GM06990 (cell line): Measurements from ENCODE around the gene NDUFV2.
A peak's percentile ranks its signal among the peaks of the same experiment; 100 is the strongest.
"Not testable (repeated sequence)": the region's sequence is repeated elsewhere in the genome, so short reads cannot be mapped to it uniquely, and the experiment has no call there.

Experiments used
- DNase-seq: peaks from one replicate; pipeline ENCODE4 v3.0.0-alpha.2; 2011; ENCODE audit not compliant: insufficient read length; ENCODE audit errors: extremely low read depth
- H3K27me3 ChIP-seq: replicated peaks from 2 replicates; pipeline ENCODE4 v1.6.0; 2011; ENCODE audit warnings: low read length; ENCODE audit not compliant: control insufficient read depth, insufficient read depth
- H3K36me3 ChIP-seq: 2 replicates; pipeline ENCODE4 v1.5.1; 2011; ENCODE audit warnings: low read length; ENCODE audit not compliant: control insufficient read depth, insufficient read depth
- H3K4me3 ChIP-seq: replicated peaks from 2 replicates; pipeline ENCODE4 v1.5.1; 2011; ENCODE audit warnings: low read depth, mild to moderate bottlenecking, control low read depth, low read length
- TF ChIP-seq, protein P1 (sequence below): IDR thresholded peaks from 2 replicates; pipeline ENCODE4 v1.5.1; 2011; ENCODE audit warnings: low read length, control low read depth, mild to moderate bottlenecking, inconsistent platforms; ENCODE audit not compliant: insufficient read depth, poor library complexity, severe bottlenecking

Gene NDUFV2

DNA sequence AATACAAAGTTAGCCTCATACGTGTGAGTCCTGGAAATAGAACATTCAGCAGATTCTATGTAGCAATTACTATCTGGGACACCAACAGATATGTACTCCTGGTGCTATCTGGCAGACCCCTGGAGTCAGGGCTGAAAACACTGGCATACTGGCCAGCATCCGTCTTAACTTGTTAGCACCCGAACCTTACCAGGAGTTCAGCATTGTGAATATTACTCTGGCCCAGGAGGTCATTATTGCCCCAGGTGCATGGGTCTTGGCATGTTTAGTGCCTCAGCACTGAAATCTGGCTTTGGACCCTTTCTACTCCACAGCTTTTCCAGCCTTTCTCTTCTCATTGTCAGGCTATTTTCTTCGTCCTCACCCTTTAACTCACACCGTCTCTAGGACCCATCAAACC, 11.9 kb upstream of the NDUFV2 start:
- DNase-seq: no peak
- H3K4me3 ChIP-seq: no peak overlapping the region
- no peaks in the 10 kb centered on the region for H3K36me3 ChIP-seq
- TF ChIP-seq, protein P1, sequence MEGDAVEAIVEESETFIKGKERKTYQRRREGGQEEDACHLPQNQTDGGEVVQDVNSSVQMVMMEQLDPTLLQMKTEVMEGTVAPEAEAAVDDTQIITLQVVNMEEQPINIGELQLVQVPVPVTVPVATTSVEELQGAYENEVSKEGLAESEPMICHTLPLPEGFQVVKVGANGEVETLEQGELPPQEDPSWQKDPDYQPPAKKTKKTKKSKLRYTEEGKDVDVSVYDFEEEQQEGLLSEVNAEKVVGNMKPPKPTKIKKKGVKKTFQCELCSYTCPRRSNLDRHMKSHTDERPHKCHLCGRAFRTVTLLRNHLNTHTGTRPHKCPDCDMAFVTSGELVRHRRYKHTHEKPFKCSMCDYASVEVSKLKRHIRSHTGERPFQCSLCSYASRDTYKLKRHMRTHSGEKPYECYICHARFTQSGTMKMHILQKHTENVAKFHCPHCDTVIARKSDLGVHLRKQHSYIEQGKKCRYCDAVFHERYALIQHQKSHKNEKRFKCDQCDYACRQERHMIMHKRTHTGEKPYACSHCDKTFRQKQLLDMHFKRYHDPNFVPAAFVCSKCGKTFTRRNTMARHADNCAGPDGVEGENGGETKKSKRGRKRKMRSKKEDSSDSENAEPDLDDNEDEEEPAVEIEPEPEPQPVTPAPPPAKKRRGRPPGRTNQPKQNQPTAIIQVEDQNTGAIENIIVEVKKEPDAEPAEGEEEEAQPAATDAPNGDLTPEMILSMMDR: no peak
- no peaks in the 10 kb centered on the region for H3K27me3 ChIP-seq

DNA sequence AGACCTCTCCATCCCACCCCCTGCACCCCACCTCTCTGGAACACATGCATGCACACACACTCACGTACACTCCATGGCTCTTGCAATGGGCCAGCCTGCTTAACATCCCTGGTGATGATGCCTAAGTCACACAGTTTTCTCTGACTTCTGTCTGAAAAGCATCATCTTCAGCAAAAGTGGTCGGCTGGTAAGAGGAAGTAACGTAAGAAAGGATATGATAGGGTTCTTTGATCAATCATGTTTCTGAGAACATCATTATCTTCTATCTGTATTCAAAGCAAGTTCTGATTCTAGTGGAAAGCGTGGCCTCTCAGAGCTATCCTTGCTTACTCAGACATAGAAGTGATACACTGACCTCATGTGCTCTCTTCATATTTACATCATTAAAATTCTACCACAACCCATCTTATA, 11.4 kb upstream of the NDUFV2 start:
- Histone ChIP-seq H3K27me3 (no peaks in the 10 kb centered on the region), H3K36me3 (no peaks in the 10 kb centered on the region), H3K4me3 (no peak overlapping the region)
- TF ChIP-seq, protein P1: no peak
- DNase-seq: no peak

DNA sequence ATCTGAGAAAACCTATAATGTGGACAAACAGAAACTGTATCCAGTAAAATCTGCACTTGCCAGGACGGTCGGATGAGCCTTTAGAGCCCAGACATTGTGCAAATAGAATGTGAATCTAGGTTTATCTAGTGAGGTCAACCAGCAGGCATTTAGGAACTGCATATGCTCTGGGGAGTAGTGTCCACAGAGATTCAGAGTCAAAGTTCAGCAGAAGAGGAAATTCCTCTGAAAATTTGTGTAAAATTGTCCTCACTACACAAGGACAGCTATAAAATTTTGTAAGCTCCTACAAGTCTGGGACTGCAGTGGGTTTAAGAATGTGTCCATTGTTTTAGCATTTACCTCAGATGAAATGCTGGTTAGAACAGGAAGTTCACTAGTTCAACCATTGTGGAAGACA, 9.8 kb upstream of the NDUFV2 start:
- DNase-seq: no peak
- Histone ChIP-seq H3K27me3 (no peaks in the 10 kb centered on the region), H3K4me3 (no peak overlapping the region), H3K36me3 (no peaks in the 10 kb centered on the region)
- TF ChIP-seq, protein P1: no peak

DNA sequence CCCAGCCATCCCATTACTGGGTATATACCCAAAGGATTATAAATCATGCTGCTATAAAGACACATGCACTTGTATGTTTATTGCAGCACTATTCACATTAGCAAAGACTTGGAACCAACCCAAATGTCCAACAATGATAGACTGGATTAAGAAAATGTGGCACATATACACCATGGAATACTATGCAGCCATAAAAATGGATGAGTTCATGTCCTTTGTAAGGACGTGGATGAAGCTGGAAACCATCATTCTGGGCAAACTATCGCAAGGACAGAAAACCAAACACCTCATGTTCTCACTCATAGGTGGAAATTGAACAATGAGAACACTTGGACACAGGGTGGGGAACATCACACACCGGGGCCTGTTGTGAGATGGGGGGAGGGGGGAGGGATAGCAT, 9.4 kb upstream of the NDUFV2 start:
- DNase-seq, H3K36me3 ChIP-seq, H3K4me3 ChIP-seq, H3K27me3 ChIP-seq: not testable (repeated sequence)

DNA sequence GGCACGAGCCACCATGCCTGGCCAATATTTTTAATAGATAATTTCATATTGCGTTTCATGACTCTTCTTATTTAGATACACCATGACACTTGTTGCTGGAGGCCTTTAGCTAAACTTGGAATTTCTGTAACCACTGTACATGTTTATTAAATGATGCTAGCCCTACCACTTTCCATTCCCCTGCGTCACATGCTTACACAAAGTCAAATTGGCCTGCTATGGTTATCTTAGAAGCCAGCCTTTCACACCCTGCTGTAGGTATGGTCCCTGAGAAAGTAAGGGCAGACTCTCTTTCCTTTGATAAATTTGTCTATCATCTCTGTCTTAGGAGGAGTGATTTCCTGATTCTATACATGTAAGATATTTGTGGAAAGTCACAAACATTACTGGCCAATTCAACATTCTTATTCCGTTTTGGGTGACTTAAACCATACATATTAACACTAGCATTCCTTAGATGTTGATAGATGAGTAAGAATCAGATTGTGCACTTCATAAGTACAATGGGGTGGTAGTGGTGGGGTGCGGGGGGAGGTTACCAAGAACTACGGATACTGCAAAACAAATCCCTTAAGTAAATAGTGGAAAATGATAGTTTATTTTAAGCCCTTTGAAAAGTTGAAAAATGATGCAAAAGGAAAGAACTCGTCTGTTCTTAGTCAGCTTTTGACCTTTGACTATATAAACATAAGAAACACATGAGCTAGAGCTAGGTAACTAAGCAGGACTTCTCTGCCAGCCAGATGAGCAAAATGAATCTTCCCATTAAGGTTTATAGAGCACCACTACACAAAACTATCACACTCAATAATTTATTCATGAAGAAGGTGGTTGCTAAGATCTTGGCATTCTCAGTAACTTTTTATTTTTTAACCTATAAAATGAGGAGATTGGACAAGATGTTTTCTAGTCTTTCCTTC, 7.9 kb upstream of the NDUFV2 start:
- DNase-seq: no peak
- TF ChIP-seq, protein P1: no peak
- Histone ChIP-seq H3K4me3 (no peak overlapping the region), H3K36me3 (no peaks in the 10 kb centered on the region), H3K27me3 (no peaks in the 10 kb centered on the region)

DNA sequence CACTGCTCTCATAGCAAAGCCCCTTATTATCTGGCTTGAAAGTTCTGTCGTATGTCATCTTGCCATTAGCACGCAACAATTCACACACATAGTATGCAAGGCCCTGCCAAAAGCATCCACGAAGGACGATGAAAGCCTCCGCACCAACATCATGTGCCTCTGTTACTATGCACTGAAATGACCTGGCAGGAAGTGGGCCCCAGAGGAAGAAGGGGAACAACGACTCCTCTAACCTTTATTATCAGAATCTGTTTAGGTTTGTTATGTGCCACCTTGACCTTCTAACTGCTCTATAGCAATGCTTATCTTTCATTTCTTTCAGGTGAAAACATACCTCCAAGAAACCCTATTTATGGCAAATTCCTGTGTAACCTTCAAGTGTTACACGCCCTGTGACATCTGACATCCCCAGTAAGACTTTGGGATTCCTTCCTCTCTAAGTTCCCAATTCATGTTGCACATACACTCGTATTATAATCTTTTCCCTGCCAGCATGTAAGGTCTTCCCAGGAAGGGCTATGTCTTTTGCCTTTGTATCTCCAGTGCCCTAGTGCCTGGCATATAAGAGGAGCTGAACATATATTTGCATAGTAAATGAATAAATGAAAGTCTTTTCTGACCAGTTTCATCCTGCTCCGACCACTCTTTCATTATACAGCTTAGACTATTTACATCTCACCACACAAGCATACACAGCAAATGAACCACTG, 7.0 kb upstream of the NDUFV2 start:
- peak; percentile 58 for DNase-seq
- Histone ChIP-seq H3K4me3 (peak overlapping the region; percentile 41), H3K27me3 (no peaks in the 10 kb centered on the region), H3K36me3 (no peaks in the 10 kb centered on the region)
- TF ChIP-seq, protein P1: no peak
